Ovary (tissue), 9 donors: Measurements from ENCODE around the gene PDE4D. TPM values are rescaled to one million over a fixed set of nuclear protein-coding genes. Genes with fewer than 3 reads are reported as not detected.

Experiments
- DNase-seq, 5 donors: peaks; one replicate each; pipeline ENCODE4 v3.0.0-alpha.2; 2019 to 2020
- H3K27ac ChIP-seq, 2 donors: fragments of 200-600 bp; one replicate each; pipeline versions ENCODE4 v1.5.1 to v1.8.0; 2019 to 2022
- H3K27me3 ChIP-seq: fragments of 200-600 bp; one replicate; pipeline ENCODE4 v1.8.0; 2022
- H3K36me3 ChIP-seq: fragments of 200-600 bp; sonication (generic); one replicate; pipeline ENCODE4 v1.5.1; 2019
- H3K4me1 ChIP-seq: one replicate; pipeline ENCODE4 v1.8.1; 2013; ENCODE audit warnings: mild to moderate bottlenecking, moderate library complexity; ENCODE audit not compliant: insufficient read depth
- H3K4me3 ChIP-seq: fragments of 200-600 bp; sonication (generic); one replicate; pipeline ENCODE4 v1.5.1; 2017
- H3K9me3 ChIP-seq, 2 donors: fragments of 200-600 bp in 1 of 2; sonication (generic) in 1 of 2; one replicate each; pipeline versions ENCODE4 v1.5.1 to v1.8.1; 2013 to 2019; ENCODE audit warnings: mild to moderate bottlenecking in 1 of 2, moderate library complexity in 1 of 2
- CTCF ChIP-seq, 3 donors: fragments of 450-650 bp in 2 of 3; fragments of 200-600 bp in 1 of 3; IDR thresholded peaks; one replicate each; pipeline versions ENCODE4 v1.5.1 to v1.8.0; 2016 to 2022; ENCODE audit warnings: antibody characterized with exemption in 3 of 3, mild to moderate bottlenecking in 1 of 3
- EP300 ChIP-seq: sonication (generic); formaldehyde crosslinking; IDR thresholded peaks from one replicate; pipeline ENCODE4 v1.6.1; 2017; ENCODE audit warnings: antibody characterized with exemption
- POLR2A ChIP-seq: fragments of 450-650 bp; IDR thresholded peaks from one replicate; pipeline ENCODE4 v1.6.1; 2017; ENCODE audit warnings: antibody characterized with exemption, mild to moderate bottlenecking, moderate library complexity
- WGBS, 3 donors: extraction: QIAGEN DNeasy Blood & Tissue Kit in 1 of 3; methylation state at CpG; one replicate each; pipeline versions ENCODE4 v1.1.5 to v1.1.7; 2013 to 2017; 5-methylcytosine and 5-hydroxymethylcytosine counted together
- intact Hi-C, 4 donors: fragments of 100-400 bp; cut with DNase I; formaldehyde crosslinking; loops; one replicate each; pipeline versions ENCODE4 v1.11.0 to v1.15.1; 2022 to 2023
- polyA plus RNA-seq, 2 donors: library from polyadenylated mRNA; stranded (reverse); fragments of 200-250 nt in 1 of 2; fragments of 350-450 nt in 1 of 2; fragmentation: Illumina TruSeq in 1 of 2; extraction: RNeasy Lipid Tissue Mini Kit (QIAGEN cat#74804) in 1 of 2; gene quantifications; one replicate each; pipeline ENCODE4 v1.2.3, GENCODE V29; 2013 to 2014
- total RNA-seq, 7 donors: library from RNA; depleted of rRNA in 2 of 7; stranded (reverse); fragments of >200 nt in 2 of 7; fragmentation: NEBNext Ultra II Directional in 3 of 7; extraction: Animal tissue kit (Norgen Biotek cat#: 25700) in 3 of 7; gene quantifications; one replicate each; pipeline versions ENCODE4 v1.1.0 to v1.2.4, GENCODE V29; 2016 to 2023
- donor health status: DM: no; HTN: no; CAD: no; lungs with moderate emphysema.
- donor health status: DM: no; HTN: no; CAD: no.
- donor health status: Bipolar disorder and iron deficiency.
- donor health status: DM: yes; HTN: yes; CAD: no.
- donor health status: DM: no; HTN: no; CAD: no.
- donor health status: DM: yes; HTN: yes; CAD: no.

PDE4D gene
- total and polyA plus RNA-seq, 9 donors = 1.3 to 67.6 (median 8.4) TPM

DNA sequence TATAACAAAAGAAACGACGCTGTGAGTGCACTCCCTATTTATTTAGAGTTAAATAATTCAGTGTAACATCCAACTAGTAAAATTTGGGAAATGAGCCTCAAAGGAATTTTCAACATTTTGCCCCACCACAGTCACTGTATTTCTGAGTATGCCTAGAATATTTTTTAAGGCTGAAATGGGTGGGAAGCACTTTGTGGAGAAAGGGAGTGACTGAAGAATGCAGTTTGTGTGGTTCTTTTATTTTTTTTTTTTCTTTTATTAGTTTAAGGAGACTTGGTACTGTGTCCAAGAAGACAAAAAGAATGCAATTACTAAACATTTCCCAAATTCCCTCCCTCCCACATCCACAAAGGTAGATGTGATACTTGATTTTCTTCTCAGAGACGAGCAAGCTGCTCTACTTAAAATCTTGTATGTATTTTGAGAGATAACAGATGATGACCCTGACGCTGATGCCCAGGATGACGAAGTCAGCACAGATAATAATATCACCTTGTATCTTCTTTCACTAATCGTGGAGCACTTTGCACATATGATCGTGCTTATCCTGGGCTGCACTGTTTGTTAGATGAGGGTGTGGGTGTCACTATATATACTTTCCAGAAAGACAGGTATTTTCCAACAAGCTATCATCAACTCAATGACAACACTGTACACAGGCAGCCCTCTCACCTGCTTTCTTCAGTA is 724.3 kb downstream of the PDE4D start:
- DNase-seq = no peak
- H3K27me3 ChIP-seq = no peaks in the 10 kb centered on the region
- H3K36me3 ChIP-seq = no peaks in the 10 kb centered on the region
- WGBS, 3 donors = 9 to 23% (median 12%) methylated on average over 7 of the region's 7 CpGs
- no peak overlapping the region for H3K27ac ChIP-seq
- H3K4me3 ChIP-seq = no peak overlapping the region
- no peaks in the 10 kb centered on the region for H3K9me3 ChIP-seq
- TF ChIP-seq EP300 = no peak
- H3K4me1 ChIP-seq = no peaks in the 10 kb centered on the region
- intact Hi-C loops = no loop called here

GRCh38 chr5:59168067-59168466 is 725.5 kb downstream of the PDE4D start:
- H3K27ac ChIP-seq = no peak overlapping the region
- H3K36me3 ChIP-seq = no peaks in the 10 kb centered on the region
- no peak overlapping the region for H3K4me3 ChIP-seq
- DNase-seq = no peak
- H3K27me3 ChIP-seq = no peaks in the 10 kb centered on the region
- no peaks in the 10 kb centered on the region for H3K4me1 ChIP-seq
- no peaks in the 10 kb centered on the region for H3K9me3 ChIP-seq
- WGBS, 3 donors = 86 to 89% (median 86%) methylated on average over 6 of the region's 6 CpGs
- intact Hi-C loops = no loop called here
- no peak for TF ChIP-seq EP300
- no peak for TF ChIP-seq CTCF (IDR thresholded peaks at IDR 0.05)
- no peak for TF ChIP-seq POLR2A

- TF ChIP-seq CTCF (IDR thresholded peaks at IDR 0.05) = no peak
- TF ChIP-seq POLR2A = no peak
- TF ChIP-seq EP300 = no peak
- H3K27ac ChIP-seq = no peak overlapping the region
- WGBS, 3 donors = 80 to 84% (median 81%) methylated on average over 7 of the region's 7 CpGs
- H3K4me1 ChIP-seq = no peaks in the 10 kb centered on the region
- H3K27me3 ChIP-seq = no peaks in the 10 kb centered on the region
- no peaks in the 10 kb centered on the region for H3K36me3 ChIP-seq
- DNase-seq = no peak
- H3K4me3 ChIP-seq = no peak overlapping the region
- H3K9me3 ChIP-seq = no peaks in the 10 kb centered on the region
- intact Hi-C loops = no loop called here
These were observed 729.3 kb downstream of the PDE4D start for GRCh38 chr5:59164041-59164830.

- H3K36me3 ChIP-seq = no peaks in the 10 kb centered on the region
- DNase-seq = no peak
- TF ChIP-seq CTCF (IDR thresholded peaks at IDR 0.05) (no peak), EP300 (no peak), POLR2A (no peak)
- no peaks in the 10 kb centered on the region for H3K27me3 ChIP-seq
- H3K4me1 ChIP-seq = no peaks in the 10 kb centered on the region
- 93 to 96% (median 95%) methylated on average over 9 of the region's 9 CpGs for WGBS, 3 donors
- intact Hi-C loops = no loop called here
- no peaks in the 10 kb centered on the region for H3K9me3 ChIP-seq
- no peak overlapping the region for H3K4me3 ChIP-seq
- no peak overlapping the region for H3K27ac ChIP-seq
These were observed 732.1 kb downstream of the PDE4D start for GRCh38 chr5:59161221-59162105.
